NCI-H1436 treated with DMSO at 0.1 percent for 48 hours (cell line): Measurements from ENCODE around the gene SANBR.
"Not testable (repeated sequence)": the region's sequence is repeated elsewhere in the genome, so short reads cannot be mapped to it uniquely, and the experiment has no call there.

Source experiments
- DNase-seq: peaks from one replicate; lab custom pipeline; 2025; lab: John Stamatoyannopoulos, UW

The SANBR gene

DNA sequence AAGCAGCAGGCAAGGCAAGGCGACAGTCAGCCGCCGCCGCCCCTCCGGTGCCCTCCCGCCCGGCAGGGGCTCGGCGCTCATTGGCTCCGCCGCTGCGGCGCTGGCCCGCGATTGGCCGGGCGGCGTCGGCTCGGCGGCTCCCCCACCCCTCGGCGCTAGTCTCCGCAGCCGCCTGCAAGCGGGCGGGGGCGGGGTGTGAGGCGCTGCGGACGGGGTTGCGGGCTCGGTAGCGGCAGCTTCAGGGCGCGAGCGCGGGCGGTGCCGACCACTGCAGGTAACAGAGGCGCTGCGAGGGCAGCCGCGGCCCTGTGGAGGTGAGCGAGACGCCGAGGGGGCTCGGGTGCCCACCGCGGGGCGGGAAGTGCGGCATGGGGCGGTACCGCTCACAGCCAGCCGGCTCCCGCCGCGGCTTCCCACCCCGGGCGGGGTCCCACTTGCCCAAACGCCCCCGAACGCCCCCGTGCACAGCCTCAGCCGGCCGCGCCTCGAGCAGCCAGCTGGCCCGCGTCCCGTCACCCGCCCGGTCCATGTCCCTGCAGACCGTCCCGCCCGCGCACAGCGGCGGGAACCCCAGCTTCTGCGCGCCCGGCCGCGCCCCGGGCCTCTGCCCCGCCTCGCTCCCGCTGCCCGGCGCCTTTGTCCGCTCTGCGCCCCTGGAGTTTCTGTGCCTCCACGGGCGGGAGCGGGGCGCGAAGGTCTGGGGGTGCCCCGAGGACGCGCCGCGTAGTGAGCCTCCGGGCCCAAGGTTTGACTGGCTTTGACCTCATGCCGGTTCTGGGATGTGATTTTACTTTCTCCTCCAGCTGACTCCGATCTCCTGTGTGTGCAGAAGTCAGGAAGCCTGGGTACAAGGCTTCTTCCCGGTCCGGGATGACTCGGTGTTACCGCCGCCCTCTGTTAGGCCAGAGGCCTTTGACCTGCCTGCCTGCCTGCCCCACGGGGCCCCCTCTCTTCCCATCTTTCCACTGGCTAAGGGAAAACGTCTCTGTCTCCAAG lies at the start of gene SANBR:
Gene SANBR (plus strand): TSS at position 158 of the 996 bp plus-strand sequence. CDS start 4,480 bp downstream, outside the sequence.
- peak; percentile 81 for DNase-seq

DNA sequence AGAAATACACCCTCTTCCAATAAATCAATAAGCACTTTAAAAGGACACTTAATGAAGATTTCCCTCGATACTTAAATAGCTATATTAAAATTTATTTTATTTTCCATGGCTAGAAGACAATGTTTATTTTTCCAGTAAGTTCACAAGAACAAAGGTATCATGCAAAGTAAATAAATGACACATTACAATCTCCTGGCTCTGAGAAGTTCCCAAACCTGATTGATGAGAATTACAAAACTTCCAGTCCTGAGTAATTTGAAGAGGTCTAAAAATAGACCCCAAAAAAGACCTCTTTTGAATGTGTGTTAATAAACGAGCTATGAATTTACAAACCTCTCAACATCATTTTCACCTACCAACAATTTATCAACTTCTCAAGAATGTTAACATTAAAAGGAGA lies 49.7 kb upstream of the SANBR start:
- DNase-seq: no peak

DNA sequence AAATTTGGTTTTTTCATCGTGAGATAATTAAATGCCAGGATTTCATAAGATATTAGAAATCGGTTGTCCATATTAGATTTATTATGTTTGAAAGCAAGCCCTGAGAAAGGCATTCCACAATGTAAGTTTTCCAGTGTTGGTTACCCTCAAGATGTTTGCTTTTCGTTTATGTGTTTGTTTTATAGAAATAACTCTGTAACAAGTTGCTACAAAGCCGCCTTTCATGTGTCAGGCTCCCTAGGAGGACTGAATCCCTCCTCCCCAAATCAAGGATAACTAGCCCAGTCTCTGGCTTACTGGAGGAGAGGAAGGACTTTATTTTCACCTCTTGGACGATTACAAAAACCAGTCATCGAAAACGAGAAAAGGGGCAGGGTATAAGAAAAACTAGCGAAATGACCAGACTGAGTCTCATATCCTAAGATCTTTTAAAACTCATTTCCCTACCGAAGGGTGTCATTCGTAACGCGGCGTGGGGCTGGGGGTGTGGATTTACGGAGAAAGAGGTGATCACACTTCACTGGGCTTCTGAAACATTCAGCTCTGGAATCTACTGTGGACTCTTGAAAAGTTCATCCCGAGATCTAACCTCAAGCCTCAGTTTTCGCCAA lies 49.2 kb upstream of the SANBR start:
- no peak for DNase-seq

DNA sequence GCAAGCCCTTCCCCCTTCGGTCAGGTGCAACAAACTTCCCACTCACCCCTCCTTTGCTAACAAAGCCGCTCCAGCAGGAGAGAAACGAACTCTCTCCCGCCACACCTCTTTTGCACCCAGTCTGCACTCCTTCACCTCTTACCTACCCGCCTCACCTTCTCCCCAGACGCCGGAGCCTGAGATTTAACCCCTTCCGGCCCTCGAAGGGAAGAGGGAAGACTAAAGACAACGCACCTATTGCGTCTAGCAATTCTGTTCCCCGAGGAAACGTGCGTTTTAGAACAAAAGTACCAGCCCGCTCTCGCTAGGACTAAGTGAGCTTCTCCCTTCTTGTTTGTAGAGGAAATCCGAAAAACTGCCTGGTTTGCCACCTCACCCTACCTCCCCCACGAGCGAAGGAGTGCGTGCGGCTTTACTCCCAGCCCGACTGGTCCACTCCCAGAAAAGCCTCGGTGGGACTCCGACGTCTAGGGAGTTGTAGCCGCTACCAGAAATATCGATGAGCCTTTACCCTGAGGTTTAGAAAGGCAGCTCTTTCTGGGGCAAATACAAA lies 48.6 kb upstream of the SANBR start:
- no peak for DNase-seq

DNA sequence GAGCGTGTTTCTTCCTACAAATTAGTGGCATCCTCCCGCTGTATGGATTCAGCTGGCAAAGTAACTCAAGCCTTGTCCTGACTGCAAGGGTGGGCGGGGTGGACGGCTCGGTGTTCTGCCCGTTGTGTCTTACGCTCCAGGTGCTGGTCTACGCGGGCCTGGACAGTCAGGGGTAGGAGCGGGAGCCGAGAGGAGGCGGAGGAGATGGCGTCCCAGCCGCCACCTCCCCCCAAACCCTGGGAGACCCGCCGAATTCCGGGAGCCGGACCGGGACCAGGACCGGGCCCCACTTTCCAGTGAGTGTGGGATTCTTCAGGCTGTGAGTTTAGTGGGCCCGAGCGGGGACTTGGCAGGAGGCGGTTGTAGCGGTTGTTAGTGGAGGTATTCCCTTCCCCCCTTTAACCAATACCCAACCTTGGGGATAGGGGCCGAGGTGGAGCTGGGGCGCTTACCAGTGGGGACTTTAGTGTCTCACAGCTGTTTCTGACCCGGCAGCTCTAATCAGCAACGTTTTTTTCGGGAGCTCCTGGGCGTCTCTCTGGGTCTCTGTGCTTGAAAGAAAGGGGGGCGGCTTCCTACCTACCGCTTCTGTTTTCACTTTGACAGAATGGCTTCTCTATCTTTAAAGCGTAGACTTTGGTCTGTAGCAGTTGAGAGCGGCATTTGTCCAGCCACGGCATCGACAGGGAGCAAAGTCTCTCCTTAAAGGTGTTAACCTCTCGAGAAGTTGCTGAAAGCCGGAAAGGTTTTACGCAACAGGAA lies 47.9 kb upstream of the SANBR start, which contains the start of the genes PEX13 and PUS10:
Gene PEX13 (plus strand): TSS at position 165 of the 762 bp plus-strand sequence. CDS start 40 bp downstream, at position 205.
Gene PUS10 (minus strand): TSS at position 700 of the 762 bp plus-strand sequence. CDS start 6,365 bp downstream, outside the sequence.
- DNase-seq: no peak

DNA sequence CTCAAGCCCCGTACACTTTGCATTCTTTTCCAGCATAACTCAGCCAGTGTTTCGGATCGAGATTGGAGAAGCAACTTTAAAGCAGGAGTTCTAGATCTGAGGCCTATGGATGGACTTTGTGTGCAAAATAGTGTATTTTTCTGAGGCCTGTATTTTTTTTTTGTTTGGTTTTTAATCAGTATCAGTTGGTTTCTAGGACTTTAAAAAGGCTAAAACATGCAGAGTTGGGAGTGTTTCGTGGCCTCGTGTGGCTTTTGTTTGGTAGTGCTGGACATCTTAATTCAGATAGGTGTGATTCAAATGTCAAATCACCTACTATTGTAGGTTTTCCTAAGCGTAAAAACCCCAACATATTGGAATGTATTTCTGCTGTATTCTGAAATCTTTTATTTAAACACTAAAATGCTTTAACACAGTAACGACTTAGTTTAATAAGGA lies 47.3 kb upstream of the SANBR start:
- no peak for DNase-seq

DNA sequence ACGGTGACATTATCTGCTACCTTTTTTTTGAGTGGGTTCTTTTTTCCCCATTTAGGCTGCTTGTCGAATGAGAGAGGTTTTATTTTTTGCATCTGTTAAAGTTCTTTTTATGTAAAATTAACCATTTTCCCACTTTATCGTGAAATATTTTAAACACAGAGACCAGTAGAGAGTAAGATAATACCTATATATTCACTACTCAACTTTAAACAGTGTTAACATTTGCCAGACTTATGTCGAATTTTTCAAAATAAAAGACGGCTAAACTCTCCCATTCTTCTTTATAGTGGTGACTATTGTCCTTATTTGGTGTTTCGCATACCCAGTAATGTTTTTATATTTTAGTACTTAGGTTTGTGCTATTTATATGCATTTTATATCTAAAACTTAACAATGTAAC lies 46.9 kb upstream of the SANBR start:
- DNase-seq: no peak

DNA sequence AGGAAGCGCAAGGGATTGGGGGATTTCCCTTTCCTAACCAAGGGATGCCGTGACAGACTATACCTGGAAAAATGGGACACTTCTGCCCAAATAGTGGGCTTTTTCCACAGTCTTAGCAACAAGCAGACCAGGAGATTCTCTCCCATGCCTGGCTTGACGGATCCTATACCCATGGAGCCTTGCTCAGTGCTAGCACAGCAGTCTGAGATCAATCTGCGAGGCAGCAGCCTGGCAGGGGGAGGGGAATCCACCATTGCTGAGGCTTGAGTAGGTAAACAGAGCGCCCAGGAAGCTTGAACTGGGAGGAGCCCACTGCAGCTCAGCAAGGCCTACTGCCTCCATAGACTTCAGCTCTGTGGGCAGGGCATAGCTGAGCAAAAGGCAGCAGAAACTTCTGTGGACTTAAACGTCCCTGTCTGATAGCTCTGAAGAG lies 44.4 kb upstream of the SANBR start:
- no peak for DNase-seq

DNA sequence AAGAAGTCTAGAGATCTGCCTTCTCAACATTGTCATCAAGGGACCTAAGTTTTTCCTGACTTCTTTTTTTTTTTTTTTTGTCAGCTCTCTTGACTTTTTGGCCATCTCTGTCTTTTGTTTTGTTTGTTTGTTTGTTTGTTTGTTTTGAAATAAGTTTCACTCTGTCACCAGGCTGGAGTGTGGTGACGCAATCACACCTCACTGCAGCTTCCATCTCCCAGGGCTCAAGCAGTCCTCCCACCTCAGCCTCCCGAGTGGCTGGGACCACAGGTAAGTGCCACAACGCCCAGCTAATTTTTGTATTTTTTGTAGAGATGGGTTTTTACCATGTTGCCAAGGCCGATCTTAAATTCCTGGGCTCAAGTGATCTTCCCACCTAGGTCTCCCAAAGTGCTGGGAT lies 42.0 kb upstream of the SANBR start:
- no peak for DNase-seq

DNA sequence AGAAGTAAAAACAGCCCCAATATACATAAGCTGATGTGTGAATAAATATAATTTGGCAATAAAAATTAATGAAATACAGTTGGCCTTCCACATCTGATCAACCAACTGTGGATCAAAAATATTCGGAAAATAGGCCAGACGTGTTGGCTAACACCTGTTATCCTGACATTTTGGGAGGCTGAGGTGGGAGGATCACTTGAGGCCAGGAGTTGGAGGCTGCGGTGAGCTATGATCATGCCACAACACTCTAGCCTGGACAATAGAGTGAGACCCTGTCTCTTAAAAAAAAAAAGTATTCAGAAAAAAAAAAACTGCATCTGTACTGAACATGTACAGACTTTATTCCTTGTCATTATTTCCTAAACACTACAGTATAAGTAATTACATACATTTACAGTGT lies 36.1 kb upstream of the SANBR start:
- no peak for DNase-seq

DNA sequence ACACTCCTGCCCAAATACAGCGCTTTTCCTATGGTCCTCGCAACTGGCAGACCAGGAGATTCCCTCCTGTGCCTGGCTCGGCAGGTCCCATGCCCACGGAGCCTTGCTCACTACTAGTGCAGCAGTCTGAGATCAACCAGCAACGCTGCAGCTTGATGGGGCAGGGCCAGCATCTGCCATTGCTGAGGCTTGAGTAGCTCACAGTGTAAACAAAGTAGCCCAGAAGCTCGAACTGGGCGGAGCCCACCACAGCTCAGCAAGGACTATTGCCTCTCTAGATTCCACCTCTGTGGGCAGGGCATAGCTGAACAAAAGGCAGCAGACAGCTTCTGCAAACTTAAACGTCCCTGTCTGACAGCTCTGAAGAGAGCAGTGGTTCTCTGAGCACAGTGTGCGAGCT lies 31.1 kb upstream of the SANBR start:
- DNase-seq: not testable (repeated sequence)

DNA sequence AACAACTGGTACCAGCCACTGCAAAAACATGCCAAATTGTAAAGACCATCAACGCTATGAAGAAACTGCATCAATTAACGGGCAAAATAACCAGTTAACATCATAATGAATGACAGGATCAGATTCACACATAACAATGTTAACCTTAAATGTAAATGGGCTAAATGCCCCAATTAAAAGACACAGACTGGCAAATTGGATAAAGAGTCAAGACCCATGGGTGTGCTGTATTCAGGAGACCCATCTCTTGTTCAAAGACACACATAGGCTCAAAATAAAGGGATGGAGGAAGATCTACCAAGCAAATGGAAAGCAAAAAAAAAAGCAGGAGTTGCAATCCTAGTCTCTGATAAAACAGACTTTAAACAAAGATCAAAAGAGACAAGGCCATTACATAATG lies 29.0 kb upstream of the SANBR start:
- not testable (repeated sequence) for DNase-seq

DNA sequence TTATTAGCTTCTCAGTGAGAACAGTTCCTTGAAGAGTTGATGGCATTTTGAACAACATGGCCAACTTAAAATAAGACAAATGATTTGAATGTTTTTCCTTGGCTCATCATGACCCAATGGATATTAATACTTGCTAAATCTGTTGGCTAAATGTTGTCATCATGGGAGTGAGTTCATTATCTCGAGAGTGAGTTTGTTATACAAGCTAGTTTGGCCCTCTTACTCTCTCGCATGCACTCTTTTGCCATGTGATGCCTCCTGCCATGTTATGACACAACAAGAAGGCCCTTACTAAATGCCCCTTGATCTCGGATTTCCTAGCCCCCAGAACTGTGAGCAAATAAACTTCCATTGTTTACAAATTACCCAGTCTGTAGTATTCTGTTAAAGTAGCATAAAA lies 22.9 kb upstream of the SANBR start:
- no peak for DNase-seq

DNA sequence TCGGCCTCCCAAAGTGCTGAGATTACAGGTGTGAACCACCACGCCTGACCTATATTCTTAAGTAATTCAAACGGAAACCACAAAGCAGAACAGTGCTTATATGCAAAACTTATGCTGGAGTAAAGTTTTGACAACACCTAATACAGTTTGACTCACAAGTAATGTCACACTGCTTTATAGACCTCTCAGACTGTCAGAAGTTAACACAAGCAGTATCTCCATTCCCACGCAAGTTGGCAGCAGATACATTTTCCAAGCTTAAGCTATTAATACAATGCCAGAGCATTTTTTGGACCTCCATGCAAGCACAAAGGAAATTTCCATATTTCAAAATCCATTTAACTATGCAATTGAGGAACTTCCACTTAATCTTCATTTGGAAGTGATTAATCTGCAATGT lies 21.0 kb upstream of the SANBR start:
- DNase-seq: no peak

DNA sequence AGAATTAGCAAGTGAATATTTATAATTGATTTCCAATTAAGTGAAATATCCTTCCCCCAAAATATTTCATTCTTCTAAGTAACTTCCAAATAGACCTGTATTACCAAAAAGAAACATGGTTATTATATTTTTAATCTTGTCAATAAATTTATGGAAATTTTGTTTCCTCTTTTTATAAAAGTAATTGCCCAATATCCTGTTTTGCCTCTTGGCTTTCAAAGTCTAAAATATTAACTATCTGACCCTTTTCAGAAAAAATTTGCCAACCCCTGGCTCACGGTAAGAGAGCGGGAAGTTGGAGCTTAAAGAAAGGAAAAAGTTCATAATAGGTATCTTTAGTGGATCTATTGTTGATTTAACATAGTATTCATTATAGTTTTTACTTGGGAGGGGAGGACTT lies 20.4 kb upstream of the SANBR start:
- no peak for DNase-seq

DNA sequence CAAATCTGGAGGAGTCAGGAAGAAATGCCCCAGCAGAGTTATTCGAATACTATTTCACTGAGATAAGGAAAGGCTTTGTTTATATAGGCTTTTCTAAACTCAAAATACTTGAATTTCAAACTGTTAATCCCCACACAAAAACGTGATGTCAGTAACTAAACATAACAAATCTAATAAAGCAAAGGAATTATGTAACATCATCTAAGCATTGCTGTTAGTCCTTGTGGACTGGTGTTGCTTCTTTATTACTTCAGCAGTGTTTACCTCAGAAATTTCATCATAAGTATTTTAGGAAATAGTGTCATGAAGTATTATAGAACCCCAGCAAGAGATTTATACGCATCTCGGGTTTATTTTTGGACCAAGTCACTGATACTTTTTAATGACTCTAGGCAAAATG lies 19.7 kb upstream of the SANBR start:
- no peak for DNase-seq

DNA sequence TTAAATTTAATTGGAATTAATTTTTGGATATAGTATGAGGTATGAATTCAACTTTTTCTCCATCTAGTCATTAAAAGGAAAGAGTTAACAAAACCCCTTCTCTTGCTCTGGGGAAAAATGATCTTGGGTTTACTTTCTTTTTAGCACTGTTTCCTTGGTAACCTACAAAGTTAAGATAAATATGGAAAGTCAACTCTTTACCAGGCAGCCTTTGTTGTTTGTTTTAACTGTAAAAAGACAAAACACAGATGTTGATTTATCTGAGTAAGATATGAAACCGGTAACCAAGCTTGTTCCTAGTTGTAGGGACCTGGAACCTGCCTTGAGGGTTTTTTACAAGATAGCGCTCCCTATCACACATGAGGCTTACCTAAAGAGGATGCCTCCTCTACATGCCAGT lies 10.1 kb upstream of the SANBR start:
- DNase-seq: no peak

DNA sequence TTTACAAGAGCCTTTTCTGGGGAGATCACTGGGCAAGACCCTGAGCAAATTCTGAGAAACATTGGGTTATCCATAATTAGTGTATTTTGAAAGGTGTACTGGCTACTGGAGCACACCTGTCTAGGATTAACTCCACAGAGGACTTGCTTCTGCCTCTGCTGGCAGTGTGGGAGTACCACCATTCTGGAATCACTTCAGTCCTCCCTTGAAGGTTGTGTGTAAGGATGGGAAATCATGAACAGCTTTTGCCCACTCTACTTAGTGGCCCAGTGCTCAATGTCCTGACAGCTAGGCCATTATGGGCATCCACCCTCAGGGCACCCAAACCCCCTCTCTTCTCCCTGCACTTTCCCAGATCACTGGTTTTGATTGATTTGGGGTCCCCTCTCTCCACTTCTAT lies 8.1 kb upstream of the SANBR start:
- no peak for DNase-seq

DNA sequence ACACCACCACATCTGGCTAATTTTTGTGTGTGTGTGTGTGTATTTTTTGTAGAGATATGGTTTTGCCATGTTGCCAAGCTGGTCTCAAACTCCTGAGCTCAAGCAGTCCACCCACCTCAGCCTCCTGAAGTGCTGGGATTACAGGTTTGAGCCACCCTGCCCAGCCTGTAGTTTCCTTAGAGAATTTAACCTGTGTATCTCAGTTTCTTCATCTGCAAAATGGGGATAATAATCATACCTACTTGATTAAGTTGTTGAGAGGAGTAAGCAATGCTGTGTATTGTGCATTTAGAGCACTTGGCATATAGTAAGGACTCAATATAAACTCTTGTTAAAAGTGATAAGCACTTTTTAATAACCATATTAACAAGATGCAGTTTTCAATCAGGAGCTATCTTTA lies 6.3 kb upstream of the SANBR start:
- no peak for DNase-seq

DNA sequence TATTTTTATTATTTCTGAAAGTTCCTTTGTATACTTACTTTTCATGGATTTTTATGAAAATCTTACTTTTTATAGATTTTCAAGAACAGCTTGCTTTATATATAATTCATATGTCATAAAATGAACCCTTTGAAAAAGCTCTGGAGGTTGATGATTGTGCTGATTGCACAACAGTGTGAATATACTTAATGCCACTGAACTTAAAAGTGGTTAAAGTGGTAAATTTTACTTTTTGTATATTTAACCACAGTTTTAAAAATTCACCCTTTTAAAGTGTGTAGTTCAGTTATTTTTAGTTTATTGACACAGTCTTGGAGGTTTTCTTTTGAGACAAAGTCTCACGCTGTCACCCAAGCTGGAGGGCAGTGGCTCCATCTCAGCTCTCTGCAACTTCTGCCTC lies 8.4 kb downstream of the SANBR start:
- no peak for DNase-seq

DNA sequence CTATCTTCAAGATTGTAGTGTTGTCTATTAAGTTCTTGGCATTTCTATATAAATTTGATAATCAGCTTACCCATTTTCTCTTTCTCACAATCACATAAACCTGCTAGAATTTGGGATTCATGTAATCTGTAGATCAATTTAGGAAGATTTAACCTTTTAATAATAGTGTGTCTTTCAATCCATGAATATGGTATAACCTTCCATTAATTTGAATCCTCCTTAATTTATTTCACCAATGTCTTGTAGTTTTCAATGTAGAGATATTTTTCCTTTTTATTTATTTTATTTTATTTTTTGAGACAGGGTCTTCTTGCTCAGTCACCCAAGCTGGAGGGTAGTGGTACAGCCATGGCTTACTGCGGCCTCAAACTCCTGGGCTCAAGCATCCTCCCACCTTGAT lies 20.2 kb downstream of the SANBR start:
- no peak for DNase-seq

DNA sequence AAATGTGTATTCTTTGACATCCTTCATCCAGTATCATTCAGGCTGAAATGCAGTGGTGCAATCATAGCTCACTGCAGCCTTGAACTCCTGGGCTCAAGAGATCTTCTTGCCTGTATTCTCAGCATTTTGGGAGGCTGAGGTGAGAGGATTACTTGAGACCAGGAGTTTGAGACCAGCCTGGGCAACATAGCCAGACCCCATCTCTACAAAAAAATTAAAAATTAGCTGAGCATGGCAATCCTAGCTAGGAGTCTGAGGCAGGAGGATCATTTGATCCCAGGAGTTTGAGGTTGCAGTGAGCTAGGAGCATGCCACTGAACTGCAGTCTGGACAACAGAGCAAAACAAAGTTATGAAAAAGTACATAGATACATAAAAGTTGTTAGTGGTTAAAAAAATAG lies 24.1 kb downstream of the SANBR start:
- no peak for DNase-seq
